NK-92 (cell line): Measurements from ENCODE around the gene HTT.

Experiments used
- DNase-seq: peaks from one replicate; lab custom pipeline; 2025; ENCODE audit not compliant: unreplicated experiment; lab: John Stamatoyannopoulos, UW

The HTT gene

GRCh38 chr4:3261411-3262207, 187.1 kb downstream of the HTT start:
- DNase-seq = no peak

- DNase-seq = no peak
Observed at GRCh38 chr4:3262208-3263052, 187.9 kb downstream of the HTT start.

DNA sequence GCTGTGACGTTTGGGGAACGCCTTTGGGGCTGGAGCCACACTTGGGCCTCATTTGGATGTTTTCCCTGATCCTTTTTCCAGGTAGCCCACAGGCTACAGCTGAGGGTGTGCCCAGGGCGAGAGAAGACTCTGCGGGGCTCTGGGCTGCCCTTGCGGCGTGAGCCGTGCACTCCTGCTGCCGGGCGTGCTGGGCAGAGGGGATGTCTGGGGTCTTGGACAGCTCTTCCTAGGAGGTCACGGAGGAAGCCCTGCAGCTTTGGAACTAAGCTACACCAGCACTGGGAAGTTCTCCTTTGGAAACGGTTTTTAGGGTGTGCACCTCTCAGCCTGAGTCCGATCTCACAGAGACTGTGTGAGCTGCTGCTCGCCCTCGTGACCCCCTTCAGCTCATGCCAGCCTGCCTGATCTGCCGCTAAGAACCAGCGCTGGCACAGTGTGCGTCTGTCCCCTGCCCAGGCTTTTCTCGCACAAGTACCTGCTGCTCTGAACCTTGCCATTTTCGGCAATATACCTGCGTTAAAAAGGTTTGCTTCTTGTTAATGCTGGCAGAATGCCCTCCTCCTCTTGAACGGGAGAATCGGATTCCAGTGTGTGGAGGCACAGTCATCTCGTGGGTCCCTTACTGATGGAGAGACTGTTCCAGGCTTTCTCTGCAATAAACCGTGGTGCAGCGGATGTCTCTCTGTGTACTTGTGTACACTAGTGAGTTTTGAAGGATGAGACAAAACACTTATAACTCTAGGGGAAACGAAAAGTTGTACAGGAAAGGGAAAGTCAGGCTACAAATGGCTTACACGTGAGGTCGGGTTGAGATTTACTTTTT, 188.8 kb downstream of the HTT start:
- DNase-seq = no peak

DNA sequence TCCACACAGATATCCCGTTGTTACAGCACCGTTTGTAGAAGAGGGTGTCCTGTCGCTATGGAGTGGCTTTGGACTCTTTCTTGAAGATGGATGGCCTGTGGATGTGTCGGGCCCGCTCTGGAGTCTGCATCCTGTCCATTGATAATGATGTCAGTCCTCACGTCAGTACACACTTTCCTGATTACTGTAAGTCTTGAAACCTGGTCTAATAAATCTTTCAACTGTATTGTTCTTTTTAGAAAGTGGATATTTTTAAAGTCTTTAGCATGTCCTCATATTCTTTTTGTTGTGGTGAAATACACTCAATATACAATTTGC, 189.4 kb downstream of the HTT start:
- DNase-seq = no peak

DNA sequence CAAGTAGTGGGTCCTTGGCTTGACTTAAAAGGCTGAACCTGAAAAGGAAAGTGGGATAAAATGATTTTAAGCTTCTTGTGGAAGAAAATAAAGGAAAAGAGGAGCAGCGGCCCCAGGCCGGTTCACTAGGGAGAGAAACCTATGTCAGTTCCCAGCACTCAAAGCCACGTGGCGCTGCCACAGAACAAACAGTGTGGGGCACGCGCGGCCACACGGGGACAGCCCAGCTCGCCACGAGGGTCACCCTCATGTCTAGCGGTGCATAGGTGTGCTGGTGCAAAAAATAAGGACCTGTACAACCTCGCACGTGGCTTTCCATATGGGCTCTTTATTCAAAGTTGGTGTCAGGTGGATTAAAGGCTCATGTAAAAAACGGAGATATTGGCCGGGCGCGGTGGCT, 191.6 kb downstream of the HTT start:
- no peak for DNase-seq

DNA sequence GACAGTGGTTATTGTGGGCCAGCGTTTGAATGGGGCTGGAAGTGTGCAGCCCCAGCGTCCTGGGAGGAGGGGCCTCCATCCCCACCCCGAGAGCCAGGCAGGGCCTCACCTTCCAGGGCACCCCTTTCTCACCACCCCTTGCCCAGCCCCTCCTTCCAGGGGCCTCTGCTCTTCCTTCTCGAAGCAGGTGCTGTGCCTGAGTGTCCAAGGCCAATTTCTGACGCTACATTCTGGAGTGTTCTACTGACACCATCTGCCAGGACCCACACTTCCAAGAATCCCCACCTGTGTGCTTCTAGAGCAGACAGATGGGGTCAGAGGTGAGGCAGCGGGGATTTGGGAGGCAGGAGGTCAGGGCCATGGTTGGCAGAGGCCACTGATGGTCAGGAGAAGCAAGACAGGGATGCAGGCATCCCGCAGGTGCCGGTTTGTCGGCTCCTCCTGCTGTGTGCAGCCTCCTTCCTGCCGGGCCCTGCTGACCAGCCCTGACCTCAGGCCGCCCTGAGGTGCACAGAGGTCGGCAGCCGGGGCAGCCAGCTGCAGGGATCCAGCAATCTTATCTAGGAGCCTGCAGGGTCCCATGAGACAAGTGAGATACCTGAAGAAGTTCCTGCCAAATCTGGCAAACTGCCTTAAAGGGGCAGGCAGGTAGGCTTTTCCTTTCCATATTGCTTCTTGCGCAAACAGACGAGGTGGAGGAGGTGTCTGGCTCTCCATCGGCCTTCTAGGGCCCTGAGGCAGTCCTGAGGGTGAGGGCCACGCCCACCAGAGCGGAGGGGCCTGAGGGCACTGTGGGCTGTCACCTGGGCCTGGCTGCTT, 193.3 kb downstream of the HTT start:
- no peak for DNase-seq

- no peak for DNase-seq
Observed at GRCh38 chr4:3268395-3269104, 194.1 kb downstream of the HTT start.

- no peak for DNase-seq
Observed at GRCh38 chr4:3269105-3269927, 194.8 kb downstream of the HTT start.

- DNase-seq = no peak
Observed at GRCh38 chr4:3269991-3270611, 195.6 kb downstream of the HTT start.

GRCh38 chr4:3271131-3271530, 196.7 kb downstream of the HTT start:
- no peak for DNase-seq

DNA sequence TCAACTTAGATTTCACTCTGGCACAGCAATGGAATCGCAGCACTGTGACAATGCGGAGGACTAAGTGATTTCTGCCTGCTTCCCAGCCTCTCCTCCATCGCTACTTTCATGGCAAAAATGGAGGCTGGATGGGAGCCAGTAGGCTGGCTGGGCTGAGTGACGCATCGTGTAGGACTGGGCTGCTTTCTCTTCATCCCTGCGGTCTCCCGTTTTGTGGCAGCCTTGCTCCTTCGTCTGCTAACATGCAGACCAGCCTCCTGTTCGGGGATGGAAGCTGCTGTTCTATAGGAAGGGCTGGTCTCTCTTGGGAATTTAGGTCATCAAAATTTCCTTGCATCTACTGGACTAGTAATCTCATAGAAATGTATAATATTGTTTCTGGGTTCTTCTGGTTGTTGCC, 202.5 kb downstream of the HTT start:
- DNase-seq = no peak

- DNase-seq = no peak
Observed at GRCh38 chr4:3280466-3280865, 206.0 kb downstream of the HTT start.

- DNase-seq = no peak
Observed at GRCh38 chr4:3283483-3283882, 209.0 kb downstream of the HTT start.

GRCh38 chr4:3283916-3284315, 209.4 kb downstream of the HTT start:
- DNase-seq = no peak

DNA sequence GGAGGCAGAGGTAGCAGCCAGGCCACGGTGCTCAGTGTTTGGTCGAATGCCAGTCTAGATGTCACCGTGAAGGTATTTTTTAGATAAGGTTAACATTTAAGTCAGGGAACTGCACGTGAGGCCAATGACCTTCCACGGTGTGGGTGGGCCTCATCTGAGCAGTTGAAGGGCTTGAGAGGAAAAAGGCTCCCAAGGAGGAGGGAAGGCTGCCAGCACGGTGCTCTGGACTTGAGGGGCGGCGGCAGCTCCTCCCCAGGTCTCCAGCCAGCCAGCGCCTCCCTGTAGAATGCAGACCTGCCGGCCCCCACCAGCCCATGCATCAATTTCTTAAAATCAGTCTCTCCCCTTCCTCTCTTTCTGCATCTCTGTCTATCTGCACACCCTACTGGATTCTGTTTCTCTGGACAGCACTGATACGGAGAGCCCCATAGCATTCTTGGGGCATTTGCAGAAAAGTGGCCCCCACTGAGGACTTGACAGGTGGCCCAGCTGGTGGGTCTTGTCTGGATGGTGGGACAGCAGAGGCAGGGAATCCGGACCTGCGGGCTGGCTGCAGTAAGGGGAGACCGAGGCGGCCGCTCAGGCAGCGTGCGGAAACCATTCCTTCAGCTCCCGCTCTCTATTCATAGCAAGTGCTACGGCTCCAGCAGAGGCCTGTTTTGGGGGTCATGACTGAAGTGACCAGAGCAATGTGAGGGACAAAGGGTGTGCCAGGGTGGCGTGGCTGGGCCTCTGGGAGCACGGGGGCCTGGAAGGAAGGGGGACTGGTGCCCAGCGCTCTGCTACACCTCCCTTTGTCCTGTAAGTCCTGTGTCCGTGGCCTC, 210.5 kb downstream of the HTT start:
- no peak for DNase-seq

GRCh38 chr4:3285558-3286334, 211.3 kb downstream of the HTT start:
- DNase-seq = no peak
